Measurements from ENCODE around the gene UBTD1.

UBTD1 gene

GRCh38 chr10:97511711-97512440 lies 13.2 kb downstream of the UBTD1 start:
- Histone ChIP-seq H3K4me1 (ENCODE audit: insufficient read depth, low read length) (peaks cover 10% of the 10 kb centered on the region), H2AFZ (ENCODE audit: low read depth, low read length) (no peak overlapping the region), H3K4me3 (ENCODE audit: low read length) (no peak overlapping the region), H3K9me3 (ENCODE audit: low read length) (no peaks in the 10 kb centered on the region), H3K36me3 (ENCODE audit: insufficient read depth, low read length) (no peaks in the 10 kb centered on the region), H3K27me3 (ENCODE audit: insufficient read depth, low read length) (no peaks in the 10 kb centered on the region)

- Histone ChIP-seq H3K9me3 (ENCODE audit: low read length) (no peaks in the 10 kb centered on the region), H3K27me3 (ENCODE audit: insufficient read depth, low read length) (no peaks in the 10 kb centered on the region), H3K4me1 (ENCODE audit: insufficient read depth, low read length) (peaks cover 10% of the 10 kb centered on the region), H2AFZ (ENCODE audit: low read depth, low read length) (no peak overlapping the region), H3K36me3 (ENCODE audit: insufficient read depth, low read length) (no peaks in the 10 kb centered on the region), H3K4me3 (ENCODE audit: low read length) (no peak overlapping the region)
Measured at GRCh38 chr10:97512993-97513392, 14.3 kb downstream of the UBTD1 start.

GRCh38 chr10:97514344-97514743 lies 15.6 kb downstream of the UBTD1 start:
- no peaks in the 10 kb centered on the region for H3K9me3 ChIP-seq (ENCODE audit: low read length)
- no peaks in the 10 kb centered on the region for H3K36me3 ChIP-seq (ENCODE audit: insufficient read depth, low read length)
- H2AFZ ChIP-seq (ENCODE audit: low read depth, low read length), result no peak overlapping the region
- H3K4me3 ChIP-seq (ENCODE audit: low read length), result no peak overlapping the region
- no peaks in the 10 kb centered on the region for H3K27me3 ChIP-seq (ENCODE audit: insufficient read depth, low read length)
- H3K4me1 ChIP-seq (ENCODE audit: insufficient read depth, low read length), result peaks cover 22% of the 10 kb centered on the region

- H2AFZ ChIP-seq (ENCODE audit: low read depth, low read length), result no peak overlapping the region
- no peaks in the 10 kb centered on the region for H3K36me3 ChIP-seq (ENCODE audit: insufficient read depth, low read length)
- no peaks in the 10 kb centered on the region for H3K27me3 ChIP-seq (ENCODE audit: insufficient read depth, low read length)
Measured at GRCh38 chr10:97515271-97515978, 16.7 kb downstream of the UBTD1 start.

GRCh38 chr10:97517096-97517750 lies 18.5 kb downstream of the UBTD1 start:
- no peaks in the 10 kb centered on the region for H3K36me3 ChIP-seq (ENCODE audit: insufficient read depth, low read length)
- no peaks in the 10 kb centered on the region for H3K27me3 ChIP-seq (ENCODE audit: insufficient read depth, low read length)
- no peaks in the 10 kb centered on the region for H3K9me3 ChIP-seq (ENCODE audit: low read length)
- peaks cover 28% of the 10 kb centered on the region for H3K4me1 ChIP-seq (ENCODE audit: insufficient read depth, low read length)
- no peak overlapping the region for H3K4me3 ChIP-seq (ENCODE audit: low read length)
- H2AFZ ChIP-seq (ENCODE audit: low read depth, low read length), result no peak overlapping the region

More at GRCh38 chr10:97515271-97515978, 16.7 kb downstream of the UBTD1 start:
- Histone ChIP-seq H3K4me1 (ENCODE audit: insufficient read depth, low read length) (peaks cover 28% of the 10 kb centered on the region), H3K9me3 (ENCODE audit: low read length) (no peaks in the 10 kb centered on the region), H3K4me3 (ENCODE audit: low read length) (no peak overlapping the region)

- Histone ChIP-seq H3K4me1 (ENCODE audit: insufficient read depth, low read length) (peaks cover 28% of the 10 kb centered on the region), H2AFZ (ENCODE audit: low read depth, low read length) (no peak overlapping the region), H3K9me3 (ENCODE audit: low read length) (no peaks in the 10 kb centered on the region), H3K36me3 (ENCODE audit: insufficient read depth, low read length) (no peaks in the 10 kb centered on the region), H3K4me3 (ENCODE audit: low read length) (no peak overlapping the region), H3K27me3 (ENCODE audit: insufficient read depth, low read length) (no peaks in the 10 kb centered on the region)
Measured at GRCh38 chr10:97517778-97518300, 19.1 kb downstream of the UBTD1 start.

- Histone ChIP-seq H3K4me1 (ENCODE audit: insufficient read depth, low read length) (peaks cover 28% of the 10 kb centered on the region), H3K9me3 (ENCODE audit: low read length) (no peaks in the 10 kb centered on the region), H2AFZ (ENCODE audit: low read depth, low read length) (no peak overlapping the region), H3K4me3 (ENCODE audit: low read length) (no peak overlapping the region), H3K27me3 (ENCODE audit: insufficient read depth, low read length) (no peaks in the 10 kb centered on the region), H3K36me3 (ENCODE audit: insufficient read depth, low read length) (no peaks in the 10 kb centered on the region)
Measured at GRCh38 chr10:97518301-97519043, 19.7 kb downstream of the UBTD1 start.

- Histone ChIP-seq H3K36me3 (ENCODE audit: insufficient read depth, low read length) (no peaks in the 10 kb centered on the region), H2AFZ (ENCODE audit: low read depth, low read length) (no peak overlapping the region), H3K4me3 (ENCODE audit: low read length) (no peak overlapping the region), H3K27me3 (ENCODE audit: insufficient read depth, low read length) (no peaks in the 10 kb centered on the region), H3K9me3 (ENCODE audit: low read length) (no peaks in the 10 kb centered on the region), H3K4me1 (ENCODE audit: insufficient read depth, low read length) (peaks cover 28% of the 10 kb centered on the region)
Measured at GRCh38 chr10:97519342-97519741, 20.6 kb downstream of the UBTD1 start.

GRCh38 chr10:97520520-97520919 lies 21.8 kb downstream of the UBTD1 start:
- H3K27me3 ChIP-seq (ENCODE audit: insufficient read depth, low read length), result no peaks in the 10 kb centered on the region
- no peaks in the 10 kb centered on the region for H3K9me3 ChIP-seq (ENCODE audit: low read length)
- H2AFZ ChIP-seq (ENCODE audit: low read depth, low read length), result no peak overlapping the region
- peaks cover 18% of the 10 kb centered on the region for H3K4me1 ChIP-seq (ENCODE audit: insufficient read depth, low read length)
- no peaks in the 10 kb centered on the region for H3K36me3 ChIP-seq (ENCODE audit: insufficient read depth, low read length)
- H3K4me3 ChIP-seq (ENCODE audit: low read length), result no peak overlapping the region

- H3K36me3 ChIP-seq (ENCODE audit: insufficient read depth, low read length), result no peaks in the 10 kb centered on the region
- H3K9me3 ChIP-seq (ENCODE audit: low read length), result no peaks in the 10 kb centered on the region
- H3K4me1 ChIP-seq (ENCODE audit: insufficient read depth, low read length), result peaks cover 18% of the 10 kb centered on the region
- H3K4me3 ChIP-seq (ENCODE audit: low read length), result no peak overlapping the region
- H3K27me3 ChIP-seq (ENCODE audit: insufficient read depth, low read length), result no peaks in the 10 kb centered on the region
- H2AFZ ChIP-seq (ENCODE audit: low read depth, low read length), result no peak overlapping the region
Measured at GRCh38 chr10:97520978-97521761, 22.4 kb downstream of the UBTD1 start.

GRCh38 chr10:97522071-97522470 lies 23.3 kb downstream of the UBTD1 start:
- H3K27me3 ChIP-seq (ENCODE audit: insufficient read depth, low read length), result no peaks in the 10 kb centered on the region
- H3K36me3 ChIP-seq (ENCODE audit: insufficient read depth, low read length), result no peaks in the 10 kb centered on the region
- H3K9me3 ChIP-seq (ENCODE audit: low read length), result no peaks in the 10 kb centered on the region
- no peak overlapping the region for H2AFZ ChIP-seq (ENCODE audit: low read depth, low read length)
- H3K4me3 ChIP-seq (ENCODE audit: low read length), result no peak overlapping the region
- H3K4me1 ChIP-seq (ENCODE audit: insufficient read depth, low read length), result peaks cover 18% of the 10 kb centered on the region

- peaks cover 18% of the 10 kb centered on the region for H3K4me1 ChIP-seq (ENCODE audit: insufficient read depth, low read length)
- H3K27me3 ChIP-seq (ENCODE audit: insufficient read depth, low read length), result no peaks in the 10 kb centered on the region
- no peaks in the 10 kb centered on the region for H3K36me3 ChIP-seq (ENCODE audit: insufficient read depth, low read length)
- no peaks in the 10 kb centered on the region for H3K9me3 ChIP-seq (ENCODE audit: low read length)
- no peak overlapping the region for H3K4me3 ChIP-seq (ENCODE audit: low read length)
- no peak overlapping the region for H2AFZ ChIP-seq (ENCODE audit: low read depth, low read length)
Measured at GRCh38 chr10:97522937-97523336, 24.2 kb downstream of the UBTD1 start.
